Activated CD8-positive, alpha-beta memory T cell treated with anti-CD3 and anti-CD28 coated beads, Interleukin-2, amount 10 ng/mL, durations not matched to agents 7 days and 5 days (primary cell): ENCODE data around the gene OR52D1. TPM values are rescaled to one million over a fixed set of nuclear protein-coding genes. Genes with fewer than 3 reads are reported as not detected.

Source experiments
- ATAC-seq: fragments of 150-1000 bp; cut with Tn5 transposase; one replicate; pipeline ENCODE4 v1.10.0; 2021; ENCODE audit warnings: moderate library complexity
- CTCF ChIA-PET: fragments of 350-600 bp; sonication (Branson Sonifier 250); formaldehyde crosslinking; loops from one replicate; lab custom pipeline; 2021; ENCODE audit warnings: antibody characterized with exemption; lab: Charles Lee
- DNase-seq: peaks from one replicate; pipeline ENCODE4 v3.0.0-alpha.2; 2020
- H3K27ac Mint-ChIP-seq: one replicate; pipeline ENCODE4 v1.8.0; 2021; ENCODE audit warnings: mild to moderate bottlenecking, mixed read lengths
- H3K27me3 Mint-ChIP-seq: one replicate; pipeline ENCODE4 v1.8.0; 2021; ENCODE audit warnings: mixed read lengths
- H3K36me3 Mint-ChIP-seq: one replicate; pipeline ENCODE4 v1.8.0; 2021; ENCODE audit warnings: mild to moderate bottlenecking, mixed read lengths
- H3K4me1 Mint-ChIP-seq: one replicate; pipeline ENCODE4 v1.8.0; 2021; ENCODE audit warnings: mixed read lengths
- H3K4me3 Mint-ChIP-seq: one replicate; pipeline ENCODE4 v1.8.0; 2021; ENCODE audit warnings: mild to moderate bottlenecking, moderate library complexity, mixed read lengths
- H3K9me3 Mint-ChIP-seq: one replicate; pipeline ENCODE4 v1.8.0; 2022; ENCODE audit warnings: low read depth, mixed read lengths
- total RNA-seq, 2 experiments: library from RNA; stranded (reverse); gene quantifications; one replicate each; pipeline ENCODE4 v1.2.3, GENCODE V29; 2021

Gene OR52D1
- not detected for total RNA-seq

DNA sequence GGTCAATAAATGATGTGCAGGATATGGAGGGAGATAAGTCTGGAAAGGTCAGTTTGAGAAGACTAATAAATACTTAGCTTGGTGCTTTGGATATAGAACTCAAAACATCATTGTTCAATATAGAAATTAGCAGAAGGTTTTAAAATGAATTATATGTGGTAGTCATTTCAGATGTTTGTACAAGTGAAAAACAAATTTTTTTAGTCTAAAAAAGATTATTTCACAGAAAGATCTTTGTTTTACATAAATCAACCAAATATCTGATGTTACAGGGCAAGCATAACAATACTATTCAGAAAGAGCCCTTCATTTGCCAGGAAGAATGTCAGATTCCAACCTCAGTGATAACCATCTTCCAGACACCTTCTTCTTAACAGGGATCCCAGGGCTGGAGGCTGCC is at the start of gene OR52D1:
Gene OR52D1 (plus strand): TSS at position 301 of the 400 bp plus-strand sequence. CDS start 22 bp downstream, at position 323.
- CTCF ChIA-PET = no interaction called here

GRCh38 chr11:5441414-5441813 is 47.1 kb upstream of the OR52D1 start, which contains the start of gene OR51I1:
Gene OR51I1 (minus strand): TSS chr11:5441514. CDS start chr11:5441514, 0 bp downstream.
- H3K27me3 Mint-ChIP-seq = peaks cover 4% of the 10 kb centered on the region
- ATAC-seq = no peak
- H3K36me3 Mint-ChIP-seq = no peaks in the 10 kb centered on the region
- DNase-seq = no peak
- H3K9me3 Mint-ChIP-seq = no peaks in the 10 kb centered on the region
- no peak within 1 kb of the TSS for H3K4me3 Mint-ChIP-seq
- CTCF ChIA-PET = no interaction called here
- H3K27ac Mint-ChIP-seq = no peak within 1 kb of the TSS
- no peaks in the 10 kb centered on the region for H3K4me1 Mint-ChIP-seq

More for the DNA sequence above, at the start of gene OR52D1:
- Mint-ChIP-seq H3K9me3 (no peaks in the 10 kb centered on the region), H3K4me3 (no peak within 1 kb of the TSS), H3K36me3 (no peaks in the 10 kb centered on the region), H3K4me1 (no peaks in the 10 kb centered on the region), H3K27me3 (peaks cover 11% of the 10 kb centered on the region), H3K27ac (no peak within 1 kb of the TSS)
- no peak for ATAC-seq
- no peak for DNase-seq

GRCh38 chr11:5443835-5444393 is 44.6 kb upstream of the OR52D1 start:
- H3K27ac Mint-ChIP-seq = no peak overlapping the region
- DNase-seq = no peak
- H3K9me3 Mint-ChIP-seq = no peaks in the 10 kb centered on the region
- CTCF ChIA-PET = no interaction called here
- H3K4me1 Mint-ChIP-seq = no peaks in the 10 kb centered on the region
- no peak for ATAC-seq
- H3K36me3 Mint-ChIP-seq = no peaks in the 10 kb centered on the region
- no peak overlapping the region for H3K4me3 Mint-ChIP-seq
- H3K27me3 Mint-ChIP-seq = peaks cover 2% of the 10 kb centered on the region

DNA sequence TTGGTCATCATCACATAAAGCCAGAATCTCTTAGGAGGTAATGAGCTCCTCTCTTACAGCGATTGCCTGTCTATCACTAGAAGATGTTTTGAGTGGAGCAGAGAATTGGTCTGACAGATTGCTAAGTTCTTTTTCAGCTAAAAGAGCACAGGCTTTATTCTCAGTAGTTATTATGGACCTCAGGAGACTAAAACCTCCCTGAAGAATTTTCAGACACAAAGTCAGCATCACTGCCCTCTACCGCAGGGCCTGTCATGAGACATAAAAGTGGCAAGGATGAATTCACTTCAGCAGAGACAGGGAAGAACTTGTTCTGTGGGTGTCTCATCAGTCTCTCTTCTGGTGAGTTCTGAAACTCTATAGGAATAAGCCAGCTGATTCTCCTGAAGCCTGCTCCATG is 39.5 kb upstream of the OR52D1 start, which contains the start of gene OR51I2:
Gene OR51I2 (plus strand): TSS at position 301 of the 400 bp plus-strand sequence. CDS start 4,166 bp downstream, outside the sequence.
- no peak for DNase-seq
- ATAC-seq = no peak
- Mint-ChIP-seq H3K36me3 (no peaks in the 10 kb centered on the region), H3K9me3 (no peaks in the 10 kb centered on the region), H3K27me3 (peaks cover 2% of the 10 kb centered on the region), H3K4me3 (no peak within 1 kb of the TSS), H3K27ac (no peak within 1 kb of the TSS), H3K4me1 (no peaks in the 10 kb centered on the region)
- CTCF ChIA-PET = no interaction called here

DNA sequence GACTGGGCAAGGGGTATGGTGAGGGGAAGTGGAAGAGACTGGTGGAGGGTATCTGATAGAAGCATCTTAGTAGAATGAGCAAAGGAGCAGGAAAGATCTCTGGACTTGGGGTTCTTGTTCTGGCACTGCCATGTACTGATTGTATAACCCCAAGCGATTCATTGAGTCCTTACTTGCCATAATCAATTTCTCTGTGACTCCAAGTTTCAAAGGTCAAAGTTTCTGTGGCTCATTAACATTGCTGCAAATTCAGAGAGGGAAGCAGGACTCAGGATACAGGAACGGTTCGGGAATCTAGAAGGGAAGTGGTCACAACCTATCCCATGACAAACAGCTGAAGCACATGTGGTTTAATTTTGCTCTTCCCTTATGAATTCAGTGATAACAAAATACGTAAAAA is 39.1 kb upstream of the OR52D1 start:
- no peak for DNase-seq
- Mint-ChIP-seq H3K4me1 (no peaks in the 10 kb centered on the region), H3K27ac (no peak overlapping the region), H3K4me3 (no peak overlapping the region), H3K36me3 (no peaks in the 10 kb centered on the region), H3K27me3 (peaks cover 2% of the 10 kb centered on the region), H3K9me3 (no peaks in the 10 kb centered on the region)
- CTCF ChIA-PET = no interaction called here
- ATAC-seq = no peak

GRCh38 chr11:5460983-5461621 is 27.4 kb upstream of the OR52D1 start:
- Mint-ChIP-seq H3K27ac (no peak overlapping the region), H3K4me1 (no peaks in the 10 kb centered on the region), H3K4me3 (no peak overlapping the region), H3K27me3 (peaks cover 2% of the 10 kb centered on the region), H3K9me3 (no peaks in the 10 kb centered on the region), H3K36me3 (no peaks in the 10 kb centered on the region)
- ATAC-seq (no peak), DNase-seq (no peak)
- CTCF ChIA-PET = no interaction called here

DNA sequence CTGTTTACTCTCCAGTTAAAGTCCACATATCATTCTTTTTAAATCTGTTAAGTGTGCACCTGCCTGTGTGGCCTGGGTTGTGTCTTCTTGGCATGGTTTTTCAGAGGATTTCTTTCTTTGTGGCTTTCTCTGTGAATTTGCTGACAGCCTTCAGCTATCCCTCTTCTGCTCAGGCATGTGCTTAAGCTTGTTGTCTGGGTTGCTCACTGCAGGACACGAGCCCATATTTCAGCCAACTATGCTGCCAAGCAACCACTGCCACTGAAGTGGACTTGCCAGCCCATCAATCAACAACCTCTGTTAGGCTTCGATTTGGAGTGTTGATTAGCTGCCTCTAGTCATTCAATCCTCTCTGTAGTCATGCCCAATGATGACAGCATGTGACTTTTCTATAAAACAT is 21.0 kb upstream of the OR52D1 start:
- no peak overlapping the region for H3K4me3 Mint-ChIP-seq
- no peaks in the 10 kb centered on the region for H3K4me1 Mint-ChIP-seq
- CTCF ChIA-PET = interaction anchor here (1.1 kb wide), 1 partner anchor 9 kb away, joined by 4 read pairs; no protein-coding TSS in a partner anchor
- no peaks in the 10 kb centered on the region for H3K9me3 Mint-ChIP-seq
- ATAC-seq = no peak
- no peaks in the 10 kb centered on the region for H3K36me3 Mint-ChIP-seq
- no peaks in the 10 kb centered on the region for H3K27me3 Mint-ChIP-seq
- no peak for DNase-seq
- H3K27ac Mint-ChIP-seq = no peak overlapping the region

- no peaks in the 10 kb centered on the region for H3K9me3 Mint-ChIP-seq
These were observed 14.6 kb upstream of the OR52D1 start for GRCh38 chr11:5473921-5474320.

GRCh38 chr11:5476186-5476819 is 12.2 kb upstream of the OR52D1 start:
- CTCF ChIA-PET = interaction anchor here (0.6 to 2.1 kb wide), 7 partner anchors 9 to 415 kb away, joined by 3 to 7 read pairs (median 3); no protein-coding TSS in a partner anchor
- H3K27ac Mint-ChIP-seq = no peak overlapping the region
- H3K4me1 Mint-ChIP-seq = no peaks in the 10 kb centered on the region
- no peak overlapping the region for H3K4me3 Mint-ChIP-seq
- DNase-seq = peak; percentile 51
- H3K27me3 Mint-ChIP-seq = peaks cover 14% of the 10 kb centered on the region
- no peaks in the 10 kb centered on the region for H3K9me3 Mint-ChIP-seq
- ATAC-seq = peak; percentile 74
- no peaks in the 10 kb centered on the region for H3K36me3 Mint-ChIP-seq

More at GRCh38 chr11:5473921-5474320, 14.6 kb upstream of the OR52D1 start:
- H3K4me3 Mint-ChIP-seq = no peak overlapping the region
- ATAC-seq = no peak
- no peaks in the 10 kb centered on the region for H3K36me3 Mint-ChIP-seq
- CTCF ChIA-PET = no interaction called here
- peaks cover 14% of the 10 kb centered on the region for H3K27me3 Mint-ChIP-seq
- no peaks in the 10 kb centered on the region for H3K4me1 Mint-ChIP-seq
- no peak for DNase-seq
- no peak overlapping the region for H3K27ac Mint-ChIP-seq

DNA sequence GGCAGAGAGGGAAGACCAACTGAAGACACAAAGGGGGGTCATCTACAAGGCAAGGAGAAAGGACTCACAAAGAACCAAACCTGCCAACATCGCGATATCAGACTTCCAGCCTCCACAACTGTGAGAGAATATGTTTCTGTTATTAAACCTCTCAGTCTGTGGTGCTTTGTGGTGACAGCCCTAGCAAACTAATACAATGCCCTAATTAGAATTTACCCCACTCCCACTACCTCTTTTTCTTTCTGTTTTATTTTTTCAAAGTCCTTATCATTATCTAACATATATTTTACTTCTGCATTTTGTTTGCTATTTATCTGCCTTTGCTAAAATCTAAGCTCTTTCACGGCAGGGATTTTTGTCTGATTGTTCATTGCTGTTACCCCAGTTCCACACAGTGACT is 2.5 kb upstream of the OR52D1 start:
- CTCF ChIA-PET = interaction anchor here (2.2 kb wide), 1 partner anchor 10 kb away, joined by 7 read pairs; no protein-coding TSS in a partner anchor
- no peaks in the 10 kb centered on the region for H3K9me3 Mint-ChIP-seq
- peaks cover 5% of the 10 kb centered on the region for H3K27me3 Mint-ChIP-seq
- ATAC-seq = no peak
- DNase-seq = no peak
- H3K4me1 Mint-ChIP-seq = no peaks in the 10 kb centered on the region
- H3K36me3 Mint-ChIP-seq = no peaks in the 10 kb centered on the region
- no peak overlapping the region for H3K4me3 Mint-ChIP-seq
- H3K27ac Mint-ChIP-seq = no peak overlapping the region

DNA sequence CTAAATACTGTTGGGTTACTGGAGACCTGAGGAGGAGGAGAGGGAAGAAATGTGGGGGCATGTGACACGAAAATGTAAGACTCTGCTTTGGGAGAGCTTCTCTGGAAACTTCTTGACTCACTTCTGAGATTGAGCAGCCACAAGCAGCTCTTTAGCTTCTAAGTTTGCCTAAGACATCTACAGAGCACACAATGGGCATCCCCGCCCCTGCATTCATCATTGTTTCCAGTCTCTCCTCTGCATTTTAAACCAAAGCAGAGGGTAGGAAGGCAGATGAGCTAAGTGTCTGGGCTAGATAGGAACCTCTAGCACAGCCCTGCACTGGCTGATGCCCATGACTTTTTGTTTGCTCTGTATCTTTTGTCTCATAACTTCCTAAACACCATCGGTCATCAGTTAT is 2.1 kb upstream of the OR52D1 start:
- ATAC-seq (no peak), DNase-seq (no peak)
- Mint-ChIP-seq H3K36me3 (no peaks in the 10 kb centered on the region), H3K9me3 (no peaks in the 10 kb centered on the region), H3K27ac (no peak overlapping the region), H3K27me3 (peaks cover 5% of the 10 kb centered on the region), H3K4me3 (no peak overlapping the region), H3K4me1 (no peaks in the 10 kb centered on the region)
- CTCF ChIA-PET = interaction anchor here (2.2 kb wide), 1 partner anchor 11 kb away, joined by 7 read pairs; no protein-coding TSS in a partner anchor

DNA sequence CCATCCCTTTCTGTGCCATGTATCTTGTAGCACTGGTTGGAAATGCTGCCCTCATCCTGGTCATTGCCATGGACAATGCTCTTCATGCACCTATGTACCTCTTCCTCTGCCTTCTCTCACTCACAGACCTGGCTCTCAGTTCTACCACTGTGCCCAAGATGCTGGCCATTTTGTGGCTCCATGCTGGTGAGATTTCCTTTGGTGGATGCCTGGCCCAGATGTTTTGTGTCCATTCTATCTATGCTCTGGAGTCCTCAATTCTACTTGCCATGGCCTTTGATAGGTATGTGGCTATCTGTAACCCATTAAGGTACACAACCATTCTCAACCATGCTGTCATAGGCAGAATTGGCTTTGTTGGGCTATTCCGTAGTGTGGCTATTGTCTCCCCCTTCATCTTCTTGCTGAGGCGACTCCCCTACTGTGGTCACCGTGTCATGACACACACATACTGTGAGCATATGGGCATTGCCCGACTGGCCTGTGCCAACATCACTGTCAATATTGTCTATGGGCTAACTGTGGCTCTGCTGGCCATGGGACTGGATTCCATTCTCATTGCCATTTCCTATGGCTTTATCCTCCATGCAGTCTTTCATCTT is 414 bp downstream of the OR52D1 start:
- H3K27me3 Mint-ChIP-seq = peaks cover 11% of the 10 kb centered on the region
- H3K9me3 Mint-ChIP-seq = no peaks in the 10 kb centered on the region
- no peaks in the 10 kb centered on the region for H3K4me1 Mint-ChIP-seq
- H3K36me3 Mint-ChIP-seq = no peaks in the 10 kb centered on the region
- ATAC-seq (no peak), DNase-seq (no peak)
- no peak overlapping the region for H3K27ac Mint-ChIP-seq
- H3K4me3 Mint-ChIP-seq = no peak overlapping the region
- CTCF ChIA-PET = no interaction called here

DNA sequence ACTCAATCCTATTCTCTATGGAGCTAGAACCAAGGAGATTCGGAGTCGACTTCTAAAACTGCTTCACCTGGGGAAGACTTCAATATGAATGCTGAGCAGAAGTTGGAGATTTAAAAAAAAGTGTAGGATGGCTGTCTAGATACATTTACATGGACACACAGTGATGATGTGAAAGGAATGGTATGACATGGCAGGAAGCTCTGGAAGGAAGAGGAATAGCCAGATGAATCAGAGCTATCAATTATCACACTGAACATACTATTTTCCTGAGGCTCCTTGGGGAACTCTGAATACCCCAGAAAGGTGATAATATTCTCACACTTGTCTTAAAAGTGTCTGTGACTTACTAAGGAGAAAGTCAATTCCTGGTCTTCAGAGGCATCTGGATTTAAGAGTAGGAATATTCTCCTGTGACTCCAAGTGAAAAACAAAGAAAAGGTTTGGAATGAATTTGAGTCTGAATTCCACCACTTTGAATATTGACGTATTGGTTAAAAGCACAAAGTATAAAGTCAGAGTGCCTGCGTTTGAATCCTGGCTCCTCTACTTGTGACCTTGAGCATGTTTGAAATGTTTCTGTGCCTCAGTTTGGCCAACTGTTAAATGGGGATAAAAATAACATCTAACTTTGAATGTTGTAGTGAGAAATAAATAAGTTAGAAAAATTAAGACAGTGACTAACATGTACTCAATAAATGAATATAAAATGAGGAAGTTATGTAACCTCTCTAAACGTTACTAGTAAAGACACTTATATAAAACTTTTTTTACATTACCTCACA is 1.3 kb downstream of the OR52D1 start:
- ATAC-seq (no peak), DNase-seq (no peak)
- H3K4me1 Mint-ChIP-seq = no peaks in the 10 kb centered on the region
- H3K27ac Mint-ChIP-seq = no peak overlapping the region
- H3K36me3 Mint-ChIP-seq = no peaks in the 10 kb centered on the region
- H3K4me3 Mint-ChIP-seq = no peak overlapping the region
- H3K9me3 Mint-ChIP-seq = no peaks in the 10 kb centered on the region
- CTCF ChIA-PET = no interaction called here
- peaks cover 11% of the 10 kb centered on the region for H3K27me3 Mint-ChIP-seq
